HG02571 (cell line): ENCODE data around the gene ZNF566.

Experiments
- ATAC-seq: cut with Tn5 transposase; IDR thresholded peaks from one replicate; pipeline ENCODE4 v1.9.1; 2021; ENCODE audit warnings: mild to moderate bottlenecking, moderate library complexity; ENCODE audit not compliant: unreplicated experiment

Gene ZNF566

GRCh38 chr19:36449059-36449670, 40.2 kb downstream of the ZNF566 start:
- ATAC-seq, result no peak

GRCh38 chr19:36441339-36441738, 48.0 kb downstream of the ZNF566 start:
- no peak for ATAC-seq

GRCh38 chr19:36436531-36436930, 52.8 kb downstream of the ZNF566 start:
- no peak for ATAC-seq

DNA sequence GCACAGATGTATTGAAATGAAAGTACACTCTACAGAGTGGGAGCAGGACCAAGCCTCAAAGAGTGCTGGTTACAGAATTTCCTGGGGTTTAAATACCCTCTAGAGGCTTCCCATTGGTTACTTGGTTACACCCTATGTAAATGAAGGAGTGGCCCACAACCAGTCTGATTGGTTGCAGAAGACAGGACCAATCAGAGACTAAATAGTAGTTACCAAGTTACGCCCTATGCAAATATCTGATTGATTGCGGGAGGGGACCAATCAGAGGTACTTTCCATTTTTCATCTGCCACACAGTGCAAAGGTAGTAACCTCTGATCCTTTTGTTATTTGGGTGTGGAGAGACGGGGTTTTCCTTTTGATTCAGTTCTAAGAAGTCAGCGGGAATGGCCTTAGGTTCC, 65.4 kb downstream of the ZNF566 start:
- ATAC-seq, result no peak

DNA sequence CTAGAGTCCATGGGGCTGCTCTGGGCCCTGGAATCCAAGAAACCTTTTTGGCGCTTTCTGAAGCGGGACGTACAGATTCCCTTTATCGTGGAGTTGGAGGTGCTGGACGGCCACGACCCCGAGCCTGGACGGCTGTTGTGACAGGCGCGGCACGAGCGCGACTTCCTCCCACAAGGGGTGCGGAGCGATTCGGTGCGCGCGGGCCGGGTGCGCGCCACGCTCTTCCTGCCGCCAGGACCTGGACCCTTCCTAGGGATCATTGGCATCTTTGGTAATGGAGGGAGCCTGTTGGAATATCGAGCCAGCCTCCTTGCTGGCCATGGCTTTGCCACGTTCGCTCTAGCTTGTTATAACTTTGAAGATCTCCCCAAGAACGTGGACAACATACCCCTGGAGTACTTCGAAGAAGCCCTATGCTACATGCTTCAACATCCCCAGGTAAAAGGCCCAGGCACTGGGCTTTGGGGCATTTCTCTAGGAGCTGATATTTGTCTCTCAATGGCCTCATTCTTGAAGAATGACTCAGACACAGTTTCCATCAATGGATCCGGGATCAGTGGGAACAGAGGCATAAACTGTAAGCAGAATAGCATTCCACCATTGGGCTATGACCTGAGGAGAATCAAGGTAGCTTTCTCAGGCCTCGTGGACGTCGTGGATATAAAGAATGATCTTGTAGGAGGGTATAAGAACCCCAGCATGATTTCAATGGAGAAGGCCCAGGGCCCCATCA, 67.4 kb downstream of the ZNF566 start:
- ATAC-seq, result no peak

DNA sequence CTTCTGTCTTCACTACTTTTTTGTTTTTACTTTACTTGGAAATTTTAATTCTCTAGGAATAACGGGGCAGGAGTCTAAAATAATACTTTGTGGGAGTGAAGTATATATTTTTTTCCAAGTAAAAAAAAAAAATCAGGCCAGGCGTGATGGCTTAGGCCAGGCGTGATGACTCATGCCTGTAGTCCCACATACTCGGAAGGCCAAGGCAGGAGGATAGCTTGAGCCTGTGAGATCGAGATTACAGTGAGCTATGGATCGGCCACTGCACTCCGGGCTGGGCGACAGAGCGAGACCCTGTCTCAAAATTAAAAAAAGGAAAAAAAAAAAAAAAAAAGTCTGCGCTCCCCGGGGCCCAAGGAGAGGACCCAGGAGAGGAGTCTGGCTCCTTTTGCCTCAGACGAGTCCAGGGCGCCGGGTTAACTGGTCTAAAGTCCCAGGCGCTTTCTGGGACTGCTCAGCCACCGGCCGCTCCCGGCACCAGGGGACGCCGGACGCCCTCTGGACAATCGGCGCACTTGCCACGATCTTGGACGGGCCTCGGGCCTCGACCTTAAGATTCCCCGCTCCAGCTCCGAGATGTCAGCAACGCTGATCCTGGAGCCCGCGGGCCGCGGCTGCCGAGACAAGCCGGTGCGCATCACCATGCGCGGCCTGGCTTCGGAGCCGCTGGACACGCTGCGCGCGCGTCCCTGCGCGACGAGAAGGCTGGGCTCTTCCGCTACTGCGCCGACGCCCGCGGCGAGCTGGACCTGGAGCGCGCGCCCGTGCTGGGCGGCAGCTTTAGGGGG, 68.2 kb downstream of the ZNF566 start:
- ATAC-seq, result no peak

- ATAC-seq, result peak; percentile 89
These were observed 70.9 kb downstream of the ZNF566 start, which contains the start of gene ZFP82 for GRCh38 chr19:36418287-36419001. TSS of gene ZFP82 (minus strand) at chr19:36418644. CDS start at chr19:36409789, 8,855 bp downstream.

- ATAC-seq, result no peak
These were observed 71.5 kb downstream of the ZNF566 start for GRCh38 chr19:36417752-36418286.

GRCh38 chr19:36409841-36410240, 79.5 kb downstream of the ZNF566 start:
- ATAC-seq, result no peak

DNA sequence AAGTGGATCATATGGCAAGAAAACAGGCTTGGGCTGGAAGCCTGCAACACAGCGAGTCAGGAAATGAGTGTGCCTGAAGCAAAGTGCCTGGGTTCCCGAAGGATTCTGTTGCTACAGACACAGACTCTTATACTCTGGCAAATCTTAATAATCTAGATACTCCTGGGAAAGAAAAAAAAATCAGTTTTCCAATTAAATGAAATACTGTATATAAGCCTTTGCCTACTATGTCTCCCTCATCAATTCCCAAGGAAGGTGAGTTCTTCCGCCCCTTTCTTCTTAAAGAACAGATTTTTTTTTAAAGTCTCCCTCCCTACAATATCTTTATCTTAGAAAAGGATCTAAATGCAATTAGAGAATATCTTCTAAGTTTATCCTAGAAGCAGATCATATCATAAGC, 81.3 kb downstream of the ZNF566 start:
- ATAC-seq, result no peak

- ATAC-seq, result no peak
These were observed 84.9 kb downstream of the ZNF566 start for GRCh38 chr19:36404498-36404897.

DNA sequence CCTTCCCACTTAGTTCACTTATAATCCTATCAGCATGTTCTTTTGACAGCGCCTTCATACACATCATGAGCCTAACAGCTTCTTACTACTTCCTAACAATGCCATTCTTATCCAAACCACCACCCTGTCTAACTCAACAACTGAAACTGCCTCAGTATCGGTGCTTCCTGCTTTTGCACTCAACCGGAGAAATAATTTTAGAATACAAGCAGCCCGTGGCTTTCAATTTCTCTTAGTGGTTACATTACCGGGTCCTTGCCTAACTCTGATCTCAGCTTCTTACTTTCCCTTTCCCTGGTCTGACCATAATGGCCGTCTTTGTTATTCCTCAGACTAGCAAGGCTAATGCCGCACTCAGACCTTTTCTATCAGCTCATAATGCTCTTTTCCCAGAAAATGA, 87.9 kb downstream of the ZNF566 start:
- no peak for ATAC-seq

DNA sequence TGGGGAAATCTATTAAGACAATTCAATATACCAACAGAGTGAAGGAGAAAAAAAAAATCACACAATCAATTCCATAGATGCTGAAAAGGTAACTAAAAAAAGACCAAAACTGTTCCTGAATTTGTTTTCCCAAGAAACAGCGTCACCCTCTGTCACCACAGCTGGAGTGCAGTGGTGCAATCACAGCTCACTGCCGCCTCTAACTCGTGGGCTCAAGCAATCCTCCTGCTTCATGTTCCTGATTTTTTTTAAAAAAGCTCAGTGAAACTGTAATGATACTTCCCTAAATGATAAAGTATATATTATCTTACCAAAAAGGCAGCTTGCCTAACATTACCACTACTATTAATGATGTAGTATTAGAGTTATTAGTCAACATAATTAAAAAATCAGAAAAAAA, 90.8 kb downstream of the ZNF566 start:
- no peak for ATAC-seq
